ENCODE measurements around the gene ANKHD1.

- TF ChIP-seq POLR2A (IDR thresholded peaks at IDR 0.05) (no peak), CTCF (IDR thresholded peaks at IDR 0.05) (peak; percentile 36 to 78 (median 60))
Observed at GRCh38 chr5:140372971-140373487, 28.6 kb upstream of the ANKHD1 start.

All from prostate gland (tissue), 2 donors.